ENCODE data around the gene RNF169. TPM values are rescaled to one million over a fixed set of nuclear protein-coding genes. Genes with fewer than 3 reads are reported as not detected.
A peak's percentile ranks its signal among the peaks of the same experiment; 100 is the strongest.

The RNF169 gene
- total RNA-seq, 1 experiment from 2014 or later = 13.0 TPM

GRCh38 chr11:74777877-74778276, 29.2 kb downstream of the RNF169 start:
- H2BK12ac ChIP-seq (ENCODE audit: insufficient read length, low read depth, low read length) = no peak overlapping the region
- DNase-seq = no peak

More at GRCh38 chr11:74777877-74778276, 29.2 kb downstream of the RNF169 start:
- no peak overlapping the region for H2BK15ac ChIP-seq (ENCODE audit: low read depth, low read length)
- H3K27me3 Mint-ChIP-seq (ENCODE audit: low read depth) = no peaks in the 10 kb centered on the region
- H3K9me3 ChIP-seq (ENCODE audit: control insufficient read depth, low read depth, low read length) = no peaks in the 10 kb centered on the region
- H3K27ac Mint-ChIP-seq = peak overlapping the region in 2 of 3 experiments; percentile 5 to 63; a peak in 1 of 7 replicates
- H3K79me1 ChIP-seq (ENCODE audit: insufficient read depth, low read depth, low read length, poor library complexity, severe bottlenecking) = peaks cover 6% of the 10 kb centered on the region
- H3K14ac ChIP-seq (ENCODE audit: insufficient read depth, low read length) = no peak overlapping the region
- no peak overlapping the region for H4K5ac ChIP-seq (ENCODE audit: insufficient read length, low read depth, low read length)
- no peak overlapping the region for H3K9ac ChIP-seq (ENCODE audit: extremely low read depth, insufficient read length, low read length)
- no CpG with 5 or more reads among the region's 4 CpGs for WGBS (ENCODE audit: extremely low coverage, insufficient read length, low lambda C conversion rate)
- no peak overlapping the region for H2BK20ac ChIP-seq (ENCODE audit: low read depth, low read length, poor library complexity, severe bottlenecking)
- H3K4me3 Mint-ChIP-seq = no peak overlapping the region
- H3K4me1 Mint-ChIP-seq = no peaks in the 10 kb centered on the region
- no peak overlapping the region for H2AFZ ChIP-seq (ENCODE audit: low read length)
- H3K27me3 ChIP-seq (ENCODE audit: insufficient read depth, low read length) = no peaks in the 10 kb centered on the region
- H2BK5ac ChIP-seq (ENCODE audit: insufficient read length, low read length) = no peak overlapping the region
- no peak overlapping the region for H3K56ac ChIP-seq (ENCODE audit: insufficient read length, low read depth, low read length)
- no peaks in the 10 kb centered on the region for H3K36me3 Mint-ChIP-seq (ENCODE audit: insufficient read depth in 1 of 3, low read depth in 3 of 3)
- H4K8ac ChIP-seq (replicated peaks; ENCODE audit: insufficient read length, low read depth, low read length) = no peak overlapping the region
- no peak overlapping the region for H3K27ac ChIP-seq (ENCODE audit: insufficient read length, low read depth, low read length)
- H3K4me2 ChIP-seq (ENCODE audit: insufficient read depth, insufficient read length, low read length) = no peak overlapping the region
- H3T11ph ChIP-seq (ENCODE audit: low read length) = no peak overlapping the region
- H3K9me3 Mint-ChIP-seq = no peaks in the 10 kb centered on the region
- TF ChIP-seq CTCF (conservative IDR thresholded peaks at IDR 0.05) = no peak
- no peaks in the 10 kb centered on the region for H4K20me1 ChIP-seq (ENCODE audit: control insufficient read depth, insufficient read depth, insufficient read length)
- H3K23me2 ChIP-seq (ENCODE audit: insufficient read length, low read depth, low read length, poor library complexity, severe bottlenecking) = no peaks in the 10 kb centered on the region
- H3K79me2 ChIP-seq (ENCODE audit: insufficient read depth, low read length) = peaks cover 9% of the 10 kb centered on the region; the same call in 1 of the 2 replicates
- H3K4ac ChIP-seq (ENCODE audit: low read depth, low read length) = no peak overlapping the region
- no peak overlapping the region for H3K23ac ChIP-seq (ENCODE audit: insufficient read length, low read depth, low read length)
- no peak overlapping the region for H2AK5ac ChIP-seq (ENCODE audit: insufficient read length, low read length)
- H3K4me1 ChIP-seq (ENCODE audit: insufficient read depth, low read length) = no peaks in the 10 kb centered on the region
- no peak overlapping the region for H4K91ac ChIP-seq (ENCODE audit: insufficient read length, low read depth, low read length)
- H2BK120ac ChIP-seq (ENCODE audit: low read depth, low read length, poor library complexity, severe bottlenecking) = no peak overlapping the region
- H3K18ac ChIP-seq (ENCODE audit: insufficient read length, low read depth, low read length) = no peak overlapping the region

Data from H9 (cell line).